WTC11 (cell line): ENCODE results near the gene LDLRAD4. TPM values are rescaled to one million over a fixed set of nuclear protein-coding genes. Genes with fewer than 3 reads are reported as not detected.

Source experiments
- ATAC-seq: fragments of 200-7000 bp; cut with Tn5 transposase; 2 replicates; pipeline ENCODE4 v1.10.0; 2021; ENCODE audit warnings: mild to moderate bottlenecking, moderate library complexity
- CTCF ChIA-PET: fragments of 300-600 bp; sonication (Branson Sonifier 250); formaldehyde crosslinking; loops from one replicate; lab custom pipeline; 2021; ENCODE audit warnings: antibody characterized with exemption; lab: Charles Lee
- POLR2A ChIA-PET: fragments of 350-600 bp; sonication (Branson Sonifier 250); formaldehyde crosslinking; loops from one replicate; lab custom pipeline; 2021; ENCODE audit warnings: antibody characterized with exemption; lab: Charles Lee
- DNase-seq: peaks from one replicate; pipeline ENCODE4 v3.0.0; 2021; ENCODE audit warnings: low spot score
- H3K27ac Mint-ChIP-seq: 2 replicates; pipeline ENCODE4 v1.8.0; 2021; ENCODE audit warnings: mixed read lengths
- H3K27me3 Mint-ChIP-seq: 2 replicates; pipeline ENCODE4 v1.8.0; 2021; ENCODE audit warnings: low read depth, mild to moderate bottlenecking, moderate library complexity, mixed read lengths
- H3K36me3 Mint-ChIP-seq: 2 replicates; pipeline ENCODE4 v1.8.0; 2021; ENCODE audit warnings: mixed read lengths
- H3K4me1 Mint-ChIP-seq: 2 replicates; pipeline ENCODE4 v1.8.0; 2022; ENCODE audit warnings: mixed read lengths
- H3K4me3 Mint-ChIP-seq: 2 replicates; pipeline ENCODE4 v1.8.0; 2021; ENCODE audit warnings: mild to moderate bottlenecking, moderate library complexity, mixed read lengths
- H3K9me3 Mint-ChIP-seq: 2 replicates; pipeline ENCODE4 v1.8.0; 2021; ENCODE audit warnings: mixed read lengths
- EMX1 ChIP-seq: fragments of 250-450 bp; sonication (Bioruptor Pico); IDR thresholded peaks from 2 replicates; pipeline ENCODE4 v1.8.0; 2021; ENCODE audit warnings: mild to moderate bottlenecking
- FOXJ3 ChIP-seq: sonication (generic); formaldehyde crosslinking; IDR thresholded peaks from 2 replicates; pipeline ENCODE4 v1.9.0; 2021; ENCODE audit warnings: missing genetic modification reagents, mild to moderate bottlenecking, borderline replicate concordance
- NFE2L1 ChIP-seq: sonication (generic); formaldehyde crosslinking; IDR thresholded peaks from 2 replicates; pipeline ENCODE4 v1.8.1; 2023; ENCODE audit warnings: missing genetic modification reagents
- NR1H2 ChIP-seq: sonication (generic); formaldehyde crosslinking; IDR thresholded peaks from 2 replicates; pipeline ENCODE4 v1.9.0; 2021; ENCODE audit warnings: mild to moderate bottlenecking, moderate library complexity, missing genetic modification reagents
- NR2C2 ChIP-seq: sonication (generic); formaldehyde crosslinking; IDR thresholded peaks from 2 replicates; pipeline ENCODE4 v1.8.0; 2022; ENCODE audit warnings: mild to moderate bottlenecking, missing genetic modification reagents
- NR3C1 ChIP-seq: sonication (generic); formaldehyde crosslinking; conservative IDR thresholded peaks from 2 replicates; pipeline ENCODE4 v1.8.1; 2023; ENCODE audit warnings: low read depth, mild to moderate bottlenecking, missing genetic modification reagents
- RORB ChIP-seq: fragments of 250-450 bp; sonication (Bioruptor Pico); IDR thresholded peaks from 2 replicates; pipeline ENCODE4 v1.9.0; 2021; ENCODE audit warnings: mild to moderate bottlenecking
- SP1 ChIP-seq: sonication (generic); formaldehyde crosslinking; conservative IDR thresholded peaks from 2 replicates; pipeline ENCODE4 v1.8.1; 2022; ENCODE audit warnings: missing genetic modification reagents
- TEAD1 ChIP-seq: sonication (generic); formaldehyde crosslinking; IDR thresholded peaks from 2 replicates; pipeline ENCODE4 v1.8.0; 2022; ENCODE audit warnings: mild to moderate bottlenecking, missing genetic modification reagents
- ZBTB21 ChIP-seq: sonication (generic); formaldehyde crosslinking; IDR thresholded peaks from 2 replicates; pipeline ENCODE4 v1.8.1; 2023; ENCODE audit warnings: mild to moderate bottlenecking, missing genetic modification reagents, borderline replicate concordance
- ZNF219 ChIP-seq: sonication (generic); formaldehyde crosslinking; IDR thresholded peaks from 2 replicates; pipeline ENCODE4 v1.8.0; 2023; ENCODE audit warnings: missing genetic modification reagents, mild to moderate bottlenecking, borderline replicate concordance
- ZNF232 ChIP-seq: sonication (generic); formaldehyde crosslinking; IDR thresholded peaks from 2 replicates; pipeline ENCODE4 v1.8.0; 2022; ENCODE audit warnings: mild to moderate bottlenecking, missing genetic modification reagents
- ZNF263 ChIP-seq: sonication (generic); formaldehyde crosslinking; IDR thresholded peaks from 2 replicates; pipeline ENCODE4 v1.8.1; 2022; ENCODE audit warnings: low read depth, mild to moderate bottlenecking, moderate library complexity, missing genetic modification reagents
- ZNF423 ChIP-seq: fragments of 250-450 bp; sonication (Bioruptor Pico); IDR thresholded peaks from 2 replicates; pipeline ENCODE4 v2.1.2; 2022; ENCODE audit warnings: mild to moderate bottlenecking, moderate library complexity
- total RNA-seq: library from RNA; stranded (reverse); gene quantifications from 3 replicates; pipeline ENCODE4 v1.2.3, GENCODE V29; 2021
- TF ChIP-seq, protein P1 (sequence below): sonication (generic); formaldehyde crosslinking; IDR thresholded peaks from 2 replicates; pipeline ENCODE4 v1.8.1; 2023; ENCODE audit warnings: mild to moderate bottlenecking, missing genetic modification reagents
- TF ChIP-seq, protein P2 (sequence below): sonication (generic); formaldehyde crosslinking; IDR thresholded peaks from 2 replicates; pipeline ENCODE4 v1.8.1; 2022; ENCODE audit warnings: low read depth, missing genetic modification reagents, borderline replicate concordance
- TF ChIP-seq, protein P3 (sequence below): fragments of 250-450 bp; sonication (Bioruptor Pico); IDR thresholded peaks from 2 replicates; pipeline ENCODE4 v1.9.0; 2021; ENCODE audit warnings: mild to moderate bottlenecking
- TF ChIP-seq, protein P4 (sequence below): sonication (generic); formaldehyde crosslinking; conservative IDR thresholded peaks from 2 replicates; pipeline ENCODE4 v1.8.1; 2022; ENCODE audit warnings: mild to moderate bottlenecking, missing genetic modification reagents
- TF ChIP-seq, protein P5 (sequence below): sonication (generic); formaldehyde crosslinking; IDR thresholded peaks from 2 replicates; pipeline ENCODE4 v1.8.1; 2023; ENCODE audit warnings: mild to moderate bottlenecking, missing genetic modification reagents, moderate library complexity
- TF ChIP-seq, protein P6 (sequence below): sonication (generic); formaldehyde crosslinking; IDR thresholded peaks from 2 replicates; pipeline ENCODE4 v1.8.1; 2022; ENCODE audit warnings: missing genetic modification reagents, borderline replicate concordance
- TF ChIP-seq, protein P7 (sequence below): sonication (generic); formaldehyde crosslinking; IDR thresholded peaks from 2 replicates; pipeline ENCODE4 v1.8.1; 2023; ENCODE audit warnings: mild to moderate bottlenecking, missing genetic modification reagents, borderline replicate concordance
- TF ChIP-seq, protein P8 (sequence below): fragments of 250-450 bp; sonication (Bioruptor Pico); conservative IDR thresholded peaks from 2 replicates; pipeline ENCODE4 v1.9.0; 2021; ENCODE audit warnings: mild to moderate bottlenecking

LDLRAD4 gene
- total RNA-seq, 1 experiment from 2014 or later: 6.2 TPM

DNA sequence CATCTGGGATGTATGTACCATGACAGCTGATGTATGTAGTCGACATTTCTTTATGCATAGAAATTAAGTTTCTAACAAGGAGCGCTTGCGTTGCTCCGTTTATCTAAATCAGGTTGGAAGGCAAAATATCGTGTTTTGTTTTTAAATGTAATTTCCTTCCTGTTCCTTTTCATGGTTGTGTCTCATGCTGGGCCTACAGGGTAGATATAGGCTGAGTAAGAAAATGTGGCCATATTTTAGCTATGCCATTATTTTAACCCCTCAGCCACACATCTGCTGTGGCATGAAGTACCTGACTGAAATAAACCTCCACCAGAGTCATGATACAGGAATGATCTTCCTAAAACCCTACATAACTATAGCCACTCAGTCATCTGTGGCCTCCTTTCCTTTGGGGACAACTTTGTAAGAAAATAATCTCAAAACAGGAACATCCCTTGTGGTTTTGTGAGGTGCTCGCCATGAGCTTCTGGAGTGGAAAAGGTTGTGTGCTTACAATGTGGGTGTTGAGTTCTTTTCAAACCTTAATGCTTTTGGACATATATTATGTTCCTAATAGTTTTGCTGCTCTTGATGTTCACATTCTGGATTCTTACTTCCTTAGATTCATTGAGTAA is 293.5 kb downstream of the LDLRAD4 start:
- Mint-ChIP-seq H3K27me3 (no peaks in the 10 kb centered on the region), H3K36me3 (no peaks in the 10 kb centered on the region), H3K27ac (no peak overlapping the region), H3K4me3 (no peak overlapping the region), H3K9me3 (peaks cover 6% of the 10 kb centered on the region; the same call in 1 of the 2 replicates), H3K4me1 (peaks cover 12% of the 10 kb centered on the region)
- no peak for ATAC-seq
- ChIA-PET POLR2A (no interaction called here), CTCF (interaction anchor here (1.5 kb wide), 1 partner anchor 21 kb away, joined by 4 read pairs; no protein-coding TSS in a partner anchor)
- TF ChIP-seq ZNF232 (no peak), SP1 (CRISPR knock-in tag) (no peak), NR2C2 (CRISPR knock-in tag) (no peak), ZBTB21 (CRISPR knock-in tag) (no peak), ZNF263 (CRISPR knock-in tag) (no peak)
- TF ChIP-seq, protein P1, sequence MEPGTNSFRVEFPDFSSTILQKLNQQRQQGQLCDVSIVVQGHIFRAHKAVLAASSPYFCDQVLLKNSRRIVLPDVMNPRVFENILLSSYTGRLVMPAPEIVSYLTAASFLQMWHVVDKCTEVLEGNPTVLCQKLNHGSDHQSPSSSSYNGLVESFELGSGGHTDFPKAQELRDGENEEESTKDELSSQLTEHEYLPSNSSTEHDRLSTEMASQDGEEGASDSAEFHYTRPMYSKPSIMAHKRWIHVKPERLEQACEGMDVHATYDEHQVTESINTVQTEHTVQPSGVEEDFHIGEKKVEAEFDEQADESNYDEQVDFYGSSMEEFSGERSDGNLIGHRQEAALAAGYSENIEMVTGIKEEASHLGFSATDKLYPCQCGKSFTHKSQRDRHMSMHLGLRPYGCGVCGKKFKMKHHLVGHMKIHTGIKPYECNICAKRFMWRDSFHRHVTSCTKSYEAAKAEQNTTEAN (CRISPR knock-in tag): no peak
- DNase-seq: no peak

DNA sequence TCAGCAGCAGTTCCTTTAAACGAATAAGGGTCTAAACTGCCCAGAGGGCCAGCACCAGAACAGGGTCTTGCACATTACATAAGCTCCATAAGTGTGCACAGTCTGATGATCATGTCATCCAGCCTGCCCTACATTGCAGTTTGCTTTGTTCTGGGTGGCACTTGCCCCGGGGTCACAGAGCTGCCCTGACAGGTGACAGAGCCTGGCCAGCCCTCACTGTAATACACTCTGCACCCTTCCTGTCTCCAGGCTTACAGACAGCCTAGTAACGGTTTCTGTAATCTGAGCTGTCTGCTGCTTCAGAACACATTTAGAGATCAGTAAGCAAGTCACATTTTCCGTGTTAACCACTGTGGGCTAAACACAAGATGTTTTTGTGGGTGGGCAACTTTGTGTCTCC is 294.5 kb downstream of the LDLRAD4 start:
- CTCF ChIA-PET: interaction anchor here (0.7 to 1.9 kb wide), 5 partner anchors 13 to 299 kb away, joined by 3 to 4 read pairs (median 4); no protein-coding TSS in a partner anchor
- POLR2A ChIA-PET: no interaction called here

More for the DNA sequence above, 294.5 kb downstream of the LDLRAD4 start:
- no peak overlapping the region for H3K4me3 Mint-ChIP-seq
- peaks cover 7% of the 10 kb centered on the region for H3K9me3 Mint-ChIP-seq
- peaks cover 12% of the 10 kb centered on the region for H3K4me1 Mint-ChIP-seq
- peak; percentile 64; the same call in 1 of the 2 replicates for ATAC-seq
- DNase-seq: no peak
- no peaks in the 10 kb centered on the region for H3K27me3 Mint-ChIP-seq
- TF ChIP-seq, protein P2, sequence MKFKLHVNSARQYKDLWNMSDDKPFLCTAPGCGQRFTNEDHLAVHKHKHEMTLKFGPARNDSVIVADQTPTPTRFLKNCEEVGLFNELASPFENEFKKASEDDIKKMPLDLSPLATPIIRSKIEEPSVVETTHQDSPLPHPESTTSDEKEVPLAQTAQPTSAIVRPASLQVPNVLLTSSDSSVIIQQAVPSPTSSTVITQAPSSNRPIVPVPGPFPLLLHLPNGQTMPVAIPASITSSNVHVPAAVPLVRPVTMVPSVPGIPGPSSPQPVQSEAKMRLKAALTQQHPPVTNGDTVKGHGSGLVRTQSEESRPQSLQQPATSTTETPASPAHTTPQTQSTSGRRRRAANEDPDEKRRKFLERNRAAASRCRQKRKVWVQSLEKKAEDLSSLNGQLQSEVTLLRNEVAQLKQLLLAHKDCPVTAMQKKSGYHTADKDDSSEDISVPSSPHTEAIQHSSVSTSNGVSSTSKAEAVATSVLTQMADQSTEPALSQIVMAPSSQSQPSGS (CRISPR knock-in tag): no peak
- TF ChIP-seq ZNF219 (no peak), NR3C1 (no peak), FOXJ3 (CRISPR knock-in tag) (no peak), ZNF423 (no peak), TEAD1 (CRISPR knock-in tag) (no peak), NR1H2 (no peak), NFE2L1 (CRISPR knock-in tag) (no peak), EMX1 (no peak), NR2C2 (CRISPR knock-in tag) (no peak), RORB (no peak), ZBTB21 (CRISPR knock-in tag) (no peak)
- TF ChIP-seq, protein P3, sequence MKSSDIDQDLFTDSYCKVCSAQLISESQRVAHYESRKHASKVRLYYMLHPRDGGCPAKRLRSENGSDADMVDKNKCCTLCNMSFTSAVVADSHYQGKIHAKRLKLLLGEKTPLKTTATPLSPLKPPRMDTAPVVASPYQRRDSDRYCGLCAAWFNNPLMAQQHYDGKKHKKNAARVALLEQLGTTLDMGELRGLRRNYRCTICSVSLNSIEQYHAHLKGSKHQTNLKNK (CRISPR knock-in tag): no peak
- TF ChIP-seq, protein P4, sequence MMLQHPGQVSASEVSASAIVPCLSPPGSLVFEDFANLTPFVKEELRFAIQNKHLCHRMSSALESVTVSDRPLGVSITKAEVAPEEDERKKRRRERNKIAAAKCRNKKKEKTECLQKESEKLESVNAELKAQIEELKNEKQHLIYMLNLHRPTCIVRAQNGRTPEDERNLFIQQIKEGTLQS (CRISPR knock-in tag): no peak
- TF ChIP-seq, protein P5, sequence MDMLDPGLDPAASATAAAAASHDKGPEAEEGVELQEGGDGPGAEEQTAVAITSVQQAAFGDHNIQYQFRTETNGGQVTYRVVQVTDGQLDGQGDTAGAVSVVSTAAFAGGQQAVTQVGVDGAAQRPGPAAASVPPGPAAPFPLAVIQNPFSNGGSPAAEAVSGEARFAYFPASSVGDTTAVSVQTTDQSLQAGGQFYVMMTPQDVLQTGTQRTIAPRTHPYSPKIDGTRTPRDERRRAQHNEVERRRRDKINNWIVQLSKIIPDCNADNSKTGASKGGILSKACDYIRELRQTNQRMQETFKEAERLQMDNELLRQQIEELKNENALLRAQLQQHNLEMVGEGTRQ (CRISPR knock-in tag): no peak
- TF ChIP-seq, protein P6, sequence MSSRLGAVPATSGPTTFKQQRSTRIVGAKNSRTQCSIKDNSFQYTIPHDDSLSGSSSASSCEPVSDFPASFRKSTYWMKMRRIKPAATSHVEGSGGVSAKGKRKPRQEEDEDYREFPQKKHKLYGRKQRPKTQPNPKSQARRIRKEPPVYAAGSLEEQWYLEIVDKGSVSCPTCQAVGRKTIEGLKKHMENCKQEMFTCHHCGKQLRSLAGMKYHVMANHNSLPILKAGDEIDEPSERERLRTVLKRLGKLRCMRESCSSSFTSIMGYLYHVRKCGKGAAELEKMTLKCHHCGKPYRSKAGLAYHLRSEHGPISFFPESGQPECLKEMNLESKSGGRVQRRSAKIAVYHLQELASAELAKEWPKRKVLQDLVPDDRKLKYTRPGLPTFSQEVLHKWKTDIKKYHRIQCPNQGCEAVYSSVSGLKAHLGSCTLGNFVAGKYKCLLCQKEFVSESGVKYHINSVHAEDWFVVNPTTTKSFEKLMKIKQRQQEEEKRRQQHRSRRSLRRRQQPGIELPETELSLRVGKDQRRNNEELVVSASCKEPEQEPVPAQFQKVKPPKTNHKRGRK: no peak
- TF ChIP-seq, protein P7, sequence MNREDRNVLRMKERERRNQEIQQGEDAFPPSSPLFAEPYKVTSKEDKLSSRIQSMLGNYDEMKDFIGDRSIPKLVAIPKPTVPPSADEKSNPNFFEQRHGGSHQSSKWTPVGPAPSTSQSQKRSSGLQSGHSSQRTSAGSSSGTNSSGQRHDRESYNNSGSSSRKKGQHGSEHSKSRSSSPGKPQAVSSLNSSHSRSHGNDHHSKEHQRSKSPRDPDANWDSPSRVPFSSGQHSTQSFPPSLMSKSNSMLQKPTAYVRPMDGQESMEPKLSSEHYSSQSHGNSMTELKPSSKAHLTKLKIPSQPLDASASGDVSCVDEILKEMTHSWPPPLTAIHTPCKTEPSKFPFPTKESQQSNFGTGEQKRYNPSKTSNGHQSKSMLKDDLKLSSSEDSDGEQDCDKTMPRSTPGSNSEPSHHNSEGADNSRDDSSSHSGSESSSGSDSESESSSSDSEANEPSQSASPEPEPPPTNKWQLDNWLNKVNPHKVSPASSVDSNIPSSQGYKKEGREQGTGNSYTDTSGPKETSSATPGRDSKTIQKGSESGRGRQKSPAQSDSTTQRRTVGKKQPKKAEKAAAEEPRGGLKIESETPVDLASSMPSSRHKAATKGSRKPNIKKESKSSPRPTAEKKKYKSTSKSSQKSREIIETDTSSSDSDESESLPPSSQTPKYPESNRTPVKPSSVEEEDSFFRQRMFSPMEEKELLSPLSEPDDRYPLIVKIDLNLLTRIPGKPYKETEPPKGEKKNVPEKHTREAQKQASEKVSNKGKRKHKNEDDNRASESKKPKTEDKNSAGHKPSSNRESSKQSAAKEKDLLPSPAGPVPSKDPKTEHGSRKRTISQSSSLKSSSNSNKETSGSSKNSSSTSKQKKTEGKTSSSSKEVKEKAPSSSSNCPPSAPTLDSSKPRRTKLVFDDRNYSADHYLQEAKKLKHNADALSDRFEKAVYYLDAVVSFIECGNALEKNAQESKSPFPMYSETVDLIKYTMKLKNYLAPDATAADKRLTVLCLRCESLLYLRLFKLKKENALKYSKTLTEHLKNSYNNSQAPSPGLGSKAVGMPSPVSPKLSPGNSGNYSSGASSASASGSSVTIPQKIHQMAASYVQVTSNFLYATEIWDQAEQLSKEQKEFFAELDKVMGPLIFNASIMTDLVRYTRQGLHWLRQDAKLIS (CRISPR knock-in tag): no peak
- TF ChIP-seq, protein P8, sequence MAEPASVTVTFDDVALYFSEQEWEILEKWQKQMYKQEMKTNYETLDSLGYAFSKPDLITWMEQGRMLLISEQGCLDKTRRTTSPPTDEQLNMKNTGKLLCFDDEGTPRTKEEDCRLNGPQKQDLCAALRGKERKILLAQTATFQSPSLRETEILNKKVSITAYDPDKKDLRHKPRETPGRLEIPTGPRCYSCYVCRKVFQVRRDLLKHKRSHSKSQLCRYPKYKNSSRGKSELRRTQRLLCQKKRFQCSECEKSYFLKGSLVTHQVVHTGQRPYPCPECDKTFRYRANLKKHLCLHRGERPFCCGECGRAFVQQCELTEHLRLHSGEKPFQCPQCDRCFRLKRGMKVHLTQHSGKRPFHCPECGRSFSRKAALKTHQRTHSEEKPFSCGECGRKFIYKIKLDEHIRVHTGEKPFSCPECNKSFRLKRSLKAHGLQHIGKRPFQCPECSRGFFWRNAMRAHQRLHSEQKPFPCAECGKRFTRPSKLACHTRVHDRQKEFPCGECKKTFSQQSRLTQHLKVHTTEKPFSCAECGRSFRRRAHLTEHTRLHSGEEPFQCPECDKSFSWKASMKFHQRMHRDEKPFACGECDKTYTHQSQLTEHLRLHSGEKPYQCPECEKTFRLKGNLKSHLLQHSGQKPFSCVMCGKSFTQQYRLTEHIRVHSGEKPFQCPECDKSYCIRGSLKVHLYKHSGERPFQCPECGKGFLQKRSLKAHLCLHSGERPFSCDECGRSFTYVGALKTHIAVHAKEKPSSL (CRISPR knock-in tag): no peak
- peaks cover 2% of the 10 kb centered on the region; the same call in 1 of the 2 replicates for H3K36me3 Mint-ChIP-seq
- no peak overlapping the region for H3K27ac Mint-ChIP-seq
